CD14-positive monocyte (primary cell): Measurements from ENCODE around the gene JAML. TPM values are rescaled to one million over a fixed set of nuclear protein-coding genes. Genes with fewer than 3 reads are reported as not detected.
A peak's percentile ranks its signal among the peaks of the same experiment; 100 is the strongest.

Experiments used
- DNase-seq, 3 donors: peaks; one replicate each; pipeline ENCODE4 v3.0.0-alpha.2; 2011 to 2022
- H2AFZ ChIP-seq: 2 replicates; pipeline ENCODE4 v1.6.0; 2012; ENCODE audit warnings: mild to moderate bottlenecking, low read depth, low read length, inconsistent platforms; ENCODE audit not compliant: insufficient read depth, poor library complexity, severe bottlenecking
- H3K27ac ChIP-seq, 2 donors: 1 replicate in 1 of 2; 2 replicates in 1 of 2; pipeline ENCODE4 v1.5.1; 2012 to 2013; ENCODE audit warnings: low read length in 2 of 2, control low read depth in 1 of 2, inconsistent platforms in 1 of 2, low read depth in 1 of 2, mild to moderate bottlenecking in 1 of 2
- H3K27me3 ChIP-seq, 2 donors: one replicate each; pipeline versions ENCODE4 v1.6.0 to v1.6.1; 2011 to 2013; ENCODE audit warnings: low read length in 2 of 2; ENCODE audit not compliant: control insufficient read depth in 2 of 2, insufficient read depth in 2 of 2
- H3K36me3 ChIP-seq, 2 donors: replicated peaks in 1 of 2; 1 replicate in 1 of 2; 2 replicates in 1 of 2; pipeline versions ENCODE4 v1.5.1 to v1.6.1; 2012 to 2013; ENCODE audit warnings: low read length in 2 of 2, control low read depth in 1 of 2, inconsistent platforms in 1 of 2, mild to moderate bottlenecking in 1 of 2; ENCODE audit not compliant: insufficient read depth in 2 of 2, control insufficient read depth in 1 of 2
- H3K4me1 ChIP-seq, 2 donors: 1 replicate in 1 of 2; 2 replicates in 1 of 2; pipeline versions ENCODE4 v1.5.1 to v1.6.1; 2012 to 2013; ENCODE audit warnings: low read length in 2 of 2, control low read depth in 1 of 2, inconsistent platforms in 1 of 2, mild to moderate bottlenecking in 1 of 2, moderate library complexity in 1 of 2; ENCODE audit not compliant: insufficient read depth in 2 of 2, control insufficient read depth in 1 of 2
- H3K4me2 ChIP-seq: replicated peaks from 2 replicates; pipeline ENCODE3; 2012; ENCODE audit warnings: low read length, moderate library complexity, mild to moderate bottlenecking; ENCODE audit not compliant: poor library complexity, severe bottlenecking; ENCODE audit errors: extremely low read depth
- H3K4me3 ChIP-seq, 3 experiments: fragments of 200-600 bp in 1 of 3; sonication (generic) in 1 of 3; replicated peaks in 1 of 3; 1 replicate in 2 of 3; 2 replicates in 1 of 3; pipeline ENCODE4 v1.5.1; 2011 to 2013; ENCODE audit warnings: low read length in 3 of 3, mild to moderate bottlenecking in 3 of 3, control low read depth in 2 of 3, low read depth in 2 of 3, inconsistent platforms in 1 of 3, moderate library complexity in 1 of 3
- H3K79me2 ChIP-seq: 2 replicates; pipeline ENCODE4 v1.6.0; 2012; ENCODE audit warnings: mild to moderate bottlenecking, control low read depth, inconsistent platforms, low read length, moderate library complexity; ENCODE audit not compliant: insufficient read depth
- H3K9ac ChIP-seq: 2 replicates; pipeline ENCODE4 v1.6.0; 2017; ENCODE audit warnings: low read length, mild to moderate bottlenecking; ENCODE audit not compliant: insufficient read depth, poor library complexity, severe bottlenecking
- H3K9me3 ChIP-seq, 2 donors: replicated peaks in 1 of 2; 1 replicate in 1 of 2; 2 replicates in 1 of 2; pipeline versions ENCODE4 v1.5.1 to v1.6.1; 2012 to 2013; ENCODE audit warnings: low read length in 2 of 2, control low read depth in 1 of 2; ENCODE audit not compliant: control insufficient read depth in 1 of 2, insufficient read depth in 1 of 2
- H4K20me1 ChIP-seq: 2 replicates; pipeline ENCODE4 v1.6.0; 2012; ENCODE audit warnings: mild to moderate bottlenecking, low read length, control low read depth, moderate library complexity; ENCODE audit not compliant: insufficient read depth
- H3K27ac Mint-ChIP-seq, 7 donors: one replicate each; pipeline ENCODE4 v1.8.0; 2020; ENCODE audit warnings: mild to moderate bottlenecking in 7 of 7, mixed read lengths in 7 of 7, moderate library complexity in 6 of 7, inconsistent platforms in 2 of 7
- H3K27me3 Mint-ChIP-seq, 3 donors: one replicate each; pipeline ENCODE4 v1.8.0; 2021 to 2022; ENCODE audit warnings: low read depth in 3 of 3, mild to moderate bottlenecking in 3 of 3, mixed read lengths in 3 of 3, moderate library complexity in 3 of 3, inconsistent platforms in 1 of 3
- H3K36me3 Mint-ChIP-seq, 2 donors: one replicate each; pipeline ENCODE4 v1.8.0; 2020; ENCODE audit warnings: mixed read lengths in 2 of 2, inconsistent platforms in 1 of 2, mild to moderate bottlenecking in 1 of 2
- H3K4me1 Mint-ChIP-seq: one replicate; pipeline ENCODE4 v1.8.0; 2020; ENCODE audit warnings: mild to moderate bottlenecking, mixed read lengths
- H3K4me3 Mint-ChIP-seq, 2 donors: one replicate each; pipeline ENCODE4 v1.8.0; 2020; ENCODE audit warnings: mild to moderate bottlenecking in 2 of 2, mixed read lengths in 2 of 2, moderate library complexity in 1 of 2
- H3K9me3 Mint-ChIP-seq, 7 donors: one replicate each; pipeline ENCODE4 v1.8.0; 2020 to 2022; ENCODE audit warnings: mixed read lengths in 7 of 7, mild to moderate bottlenecking in 6 of 7, moderate library complexity in 6 of 7, inconsistent platforms in 2 of 7
- CTCF ChIP-seq: fragments of 200-600 bp; IDR thresholded peaks from one replicate; pipeline ENCODE4 v1.8.0; 2022; ENCODE audit warnings: antibody characterized with exemption, mild to moderate bottlenecking
- WGBS: methylation state at CpG from one replicate; pipeline ENCODE4 v1.1.5; 2013; ENCODE audit warnings: missing lambda C conversion rate; ENCODE audit not compliant: insufficient coverage; 5-methylcytosine and 5-hydroxymethylcytosine counted together
- intact Hi-C, 2 donors: fragments of 100-400 bp; cut with micrococcal nuclease; formaldehyde crosslinking; loops; one replicate each; pipeline versions ENCODE4 v1.15.0 to v1.15.1; 2023
- polyA plus RNA-seq, 3 donors: library from polyadenylated mRNA; depleted of rRNA in 1 of 3; unstranded in 2 of 3; stranded (reverse) in 1 of 3; fragments of 300-500 nt in 2 of 3; fragments of >200 nt in 1 of 3; fragmentation: Illumina TruSeq in 2 of 3; gene quantifications; 1 replicate in 2 of 3; 2 replicates in 1 of 3; pipeline ENCODE4 v1.2.3, GENCODE V29; 2012 to 2021

Gene JAML
- polyA plus RNA-seq, 3 donors, result 316 to 968 (median 748) TPM

GRCh38 chr11:118168751-118169150 lies 56.1 kb downstream of the JAML start:
- peaks cover 7 to 17% (median 16%) of the 10 kb centered on the region in 3 donors for H3K27me3 Mint-ChIP-seq
- Histone ChIP-seq H3K4me1 (peaks cover 6 to 8% of the 10 kb centered on the region in 2 donors), H3K9me3 (no peaks in the 10 kb centered on the region), H3K4me2 (no peak overlapping the region), H4K20me1 (no peaks in the 10 kb centered on the region), H3K27ac (no peak overlapping the region), H3K79me2 (no peaks in the 10 kb centered on the region), H3K27me3 (no peaks in the 10 kb centered on the region), H3K9ac (no peak overlapping the region), H2AFZ (no peak overlapping the region), H3K4me3 (no peak overlapping the region), H3K36me3 (no peaks in the 10 kb centered on the region)
- no peak for TF ChIP-seq CTCF
- peaks cover 4% of the 10 kb centered on the region for H3K4me1 Mint-ChIP-seq
- DNase-seq, result no peak
- H3K27ac Mint-ChIP-seq, result peak overlapping the region in 1 of 7 donors; percentile 12
- intact Hi-C loops, result no loop called here
- WGBS, result 91% methylated on average over 3 of the region's 3 CpGs
- H3K36me3 Mint-ChIP-seq, result no peaks in the 10 kb centered on the region
- no peaks in the 10 kb centered on the region for H3K9me3 Mint-ChIP-seq
- H3K4me3 Mint-ChIP-seq, result no peak overlapping the region

- H3K27me3 Mint-ChIP-seq, result peaks cover 7 to 19% (median 16%) of the 10 kb centered on the region in 3 donors
- no peaks in the 10 kb centered on the region for H3K9me3 ChIP-seq
- TF ChIP-seq CTCF, result no peak
- no peak overlapping the region for H3K4me3 Mint-ChIP-seq
- H4K20me1 ChIP-seq, result no peaks in the 10 kb centered on the region
- WGBS, result 92% methylated on average over 8 of the region's 8 CpGs
- intact Hi-C loops, result no loop called here
- H2AFZ ChIP-seq, result no peak overlapping the region
- DNase-seq, result no peak
- no peaks in the 10 kb centered on the region for H3K9me3 Mint-ChIP-seq
- no peaks in the 10 kb centered on the region for H3K36me3 ChIP-seq
- H3K36me3 Mint-ChIP-seq, result no peaks in the 10 kb centered on the region
- no peak overlapping the region for H3K9ac ChIP-seq
- H3K4me1 ChIP-seq, result peaks cover 6 to 8% of the 10 kb centered on the region in 2 donors
- H3K4me2 ChIP-seq, result no peak overlapping the region
- peak overlapping the region in 1 of 7 donors; percentile 12 for H3K27ac Mint-ChIP-seq
- H3K4me1 Mint-ChIP-seq, result peaks cover 7% of the 10 kb centered on the region
- no peak overlapping the region for H3K27ac ChIP-seq
- H3K27me3 ChIP-seq, result no peaks in the 10 kb centered on the region
- H3K4me3 ChIP-seq, result no peak overlapping the region
- no peaks in the 10 kb centered on the region for H3K79me2 ChIP-seq
These were observed 56.5 kb downstream of the JAML start for GRCh38 chr11:118168316-118168715.
